Activated CD4-positive, alpha-beta T cell treated with anti-CD3 and anti-CD28 coated beads, Interleukin-2, amount 50 U/mL, for 1 hour (primary cell): ENCODE measurements around the gene WBP1.
"Not testable (repeated sequence)": the region's sequence is repeated elsewhere in the genome, so short reads cannot be mapped to it uniquely, and the experiment has no call there.

Experiments
- DNase-seq: peaks from one replicate; pipeline ENCODE4 v3.0.0-alpha.2; 2020

Gene WBP1

DNA sequence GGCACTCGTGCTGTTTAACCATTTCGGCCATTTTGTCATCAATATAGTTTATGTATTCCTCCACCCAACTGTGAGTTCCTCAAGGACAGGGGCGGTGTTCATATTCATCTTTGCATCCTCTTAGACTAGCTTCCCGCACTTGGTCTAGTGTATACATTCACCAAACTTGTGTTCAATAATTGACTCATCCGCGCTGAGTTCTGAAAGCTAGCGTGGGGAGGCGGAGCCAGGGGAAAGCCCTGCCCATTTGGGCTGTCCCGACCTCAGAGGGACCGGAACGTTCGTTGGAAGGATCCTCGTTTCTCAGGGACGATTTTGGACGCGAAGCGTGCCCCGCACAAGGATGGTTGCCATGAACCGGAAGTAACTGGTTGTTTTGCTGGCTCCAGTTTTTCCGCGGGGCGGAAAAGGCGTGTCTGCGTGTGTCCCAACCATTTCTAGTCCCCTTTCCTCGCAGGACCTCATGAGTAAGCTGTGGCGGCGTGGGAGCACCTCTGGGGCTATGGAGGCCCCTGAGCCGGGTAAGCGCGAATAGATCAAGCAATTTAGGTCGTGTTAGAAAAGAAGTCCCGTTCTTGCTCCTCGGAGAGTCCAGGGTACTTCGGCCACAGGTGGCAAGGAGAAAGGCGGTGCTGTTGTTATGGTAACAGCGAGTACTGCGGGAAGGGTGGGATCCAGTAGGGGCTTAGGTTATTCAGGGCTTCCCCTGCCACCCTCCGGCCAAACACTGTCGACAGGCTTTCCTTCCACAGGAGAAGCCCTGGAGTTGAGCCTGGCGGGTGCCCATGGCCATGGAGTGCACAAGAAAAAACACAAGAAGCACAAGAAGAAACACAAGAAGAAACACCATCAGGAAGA, 3.4 kb upstream of the WBP1 start, which contains the start of gene INO80B:
TSS of gene INO80B (plus strand) at position 434 of the 858 bp plus-strand sequence. CDS start at position 464, 30 bp downstream.
- DNase-seq: peak; percentile 96

DNA sequence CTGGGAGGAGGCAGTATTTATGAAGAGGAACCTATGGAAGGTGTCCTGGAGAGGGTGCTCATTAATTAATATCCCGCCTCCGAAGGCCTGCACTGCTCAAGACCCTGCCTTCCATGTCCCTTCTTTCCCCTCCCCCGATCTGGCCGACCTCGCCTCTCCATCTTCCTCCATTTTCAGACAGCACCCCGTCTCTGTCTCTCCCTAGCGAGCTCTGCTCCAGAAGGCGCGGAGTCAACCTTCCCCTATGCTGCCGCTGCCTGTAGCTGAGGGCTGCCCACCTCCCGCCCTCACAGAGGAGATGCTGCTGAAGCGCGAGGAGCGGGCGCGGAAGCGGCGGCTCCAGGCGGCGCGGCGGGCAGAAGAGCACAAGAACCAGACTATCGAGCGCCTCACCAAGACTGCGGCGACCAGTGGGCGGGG, 1.1 kb upstream of the WBP1 start:
- DNase-seq: no peak

DNA sequence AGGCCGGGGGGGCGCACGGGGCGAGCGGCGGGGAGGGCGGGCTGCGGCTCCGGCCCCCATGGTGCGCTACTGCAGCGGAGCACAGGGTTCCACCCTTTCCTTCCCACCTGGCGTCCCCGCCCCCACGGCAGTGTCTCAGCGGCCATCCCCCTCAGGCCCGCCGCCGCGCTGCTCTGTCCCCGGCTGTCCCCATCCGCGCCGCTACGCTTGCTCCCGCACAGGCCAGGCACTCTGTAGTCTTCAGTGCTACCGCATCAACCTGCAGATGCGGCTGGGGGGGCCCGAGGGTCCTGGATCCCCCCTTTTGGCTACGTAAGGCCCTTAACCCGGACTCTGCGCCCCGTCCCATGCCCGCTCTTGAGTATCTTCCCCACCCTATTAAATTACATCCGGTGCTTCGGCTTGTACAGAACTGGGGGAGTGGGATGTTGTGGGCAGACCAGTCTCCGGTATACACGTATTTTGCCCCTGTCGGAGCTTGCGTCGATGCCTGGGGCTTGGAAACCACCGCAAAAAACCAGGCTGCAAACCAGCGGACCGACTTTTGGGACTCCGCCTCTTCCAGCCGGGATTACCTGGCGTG, 598 bp upstream of the WBP1 start:
- DNase-seq: peak; percentile 79

DNA sequence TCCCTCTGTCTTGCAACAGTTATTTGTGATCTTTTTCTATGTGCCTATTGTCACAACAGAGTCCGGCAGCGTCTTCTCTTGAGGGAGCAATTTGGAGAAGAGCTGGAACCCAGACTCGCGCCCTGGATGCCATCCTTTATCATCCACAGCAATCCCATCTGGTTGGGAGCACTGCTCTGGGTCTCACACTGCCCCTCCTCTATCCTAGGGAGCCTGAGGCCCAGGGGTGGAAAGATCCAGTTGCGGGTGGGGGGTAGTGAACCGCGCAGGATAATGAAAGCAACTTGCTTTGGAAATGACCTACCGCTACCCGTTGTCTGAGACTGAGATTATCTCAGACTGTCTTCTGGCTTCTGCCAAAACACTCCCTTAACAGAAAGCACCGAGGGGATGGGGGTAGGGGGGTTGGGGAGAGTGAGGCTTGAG, 713 bp downstream of the WBP1 start:
- DNase-seq: no peak

DNA sequence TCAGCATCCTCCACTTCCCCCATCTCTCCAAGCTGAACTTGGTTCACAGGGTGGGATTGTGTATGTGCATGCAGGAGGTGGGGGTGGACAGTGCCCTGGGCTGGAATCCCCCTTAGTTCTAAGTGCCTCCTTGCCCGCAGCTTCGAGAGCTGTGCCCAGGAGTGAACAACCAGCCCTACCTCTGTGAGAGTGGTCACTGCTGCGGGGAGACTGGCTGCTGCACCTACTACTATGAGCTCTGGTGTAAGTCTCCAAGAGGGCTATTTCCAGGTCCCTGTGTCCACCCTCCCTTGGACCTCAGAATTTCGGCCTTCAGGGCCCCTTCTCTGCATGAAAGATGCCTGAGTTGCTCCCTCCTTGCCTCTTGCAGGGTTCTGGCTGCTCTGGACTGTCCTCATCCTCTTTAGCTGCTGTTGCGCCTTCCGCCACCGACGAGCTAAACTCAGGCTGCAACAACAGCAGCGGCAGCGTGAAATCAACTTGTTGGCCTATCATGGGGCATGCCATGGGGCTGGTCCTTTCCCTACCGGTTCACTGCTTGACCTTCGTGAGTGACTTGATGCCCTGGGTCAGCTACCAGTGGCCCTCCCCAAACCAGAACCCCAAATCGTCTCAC, 1.4 kb downstream of the WBP1 start:
- DNase-seq: not testable (repeated sequence)

DNA sequence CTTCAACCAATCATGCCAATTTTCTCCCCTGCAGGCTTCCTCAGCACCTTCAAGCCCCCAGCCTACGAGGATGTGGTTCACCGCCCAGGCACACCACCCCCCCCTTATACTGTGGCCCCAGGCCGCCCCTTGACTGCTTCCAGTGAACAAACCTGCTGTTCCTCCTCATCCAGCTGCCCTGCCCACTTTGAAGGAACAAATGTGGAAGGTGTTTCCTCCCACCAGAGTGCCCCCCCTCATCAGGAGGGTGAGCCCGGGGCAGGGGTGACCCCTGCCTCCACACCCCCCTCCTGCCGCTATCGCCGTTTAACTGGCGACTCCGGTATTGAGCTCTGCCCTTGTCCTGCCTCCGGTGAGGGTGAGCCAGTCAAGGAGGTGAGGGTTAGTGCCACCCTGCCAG, 1.9 kb downstream of the WBP1 start:
- DNase-seq: not testable (repeated sequence)

DNA sequence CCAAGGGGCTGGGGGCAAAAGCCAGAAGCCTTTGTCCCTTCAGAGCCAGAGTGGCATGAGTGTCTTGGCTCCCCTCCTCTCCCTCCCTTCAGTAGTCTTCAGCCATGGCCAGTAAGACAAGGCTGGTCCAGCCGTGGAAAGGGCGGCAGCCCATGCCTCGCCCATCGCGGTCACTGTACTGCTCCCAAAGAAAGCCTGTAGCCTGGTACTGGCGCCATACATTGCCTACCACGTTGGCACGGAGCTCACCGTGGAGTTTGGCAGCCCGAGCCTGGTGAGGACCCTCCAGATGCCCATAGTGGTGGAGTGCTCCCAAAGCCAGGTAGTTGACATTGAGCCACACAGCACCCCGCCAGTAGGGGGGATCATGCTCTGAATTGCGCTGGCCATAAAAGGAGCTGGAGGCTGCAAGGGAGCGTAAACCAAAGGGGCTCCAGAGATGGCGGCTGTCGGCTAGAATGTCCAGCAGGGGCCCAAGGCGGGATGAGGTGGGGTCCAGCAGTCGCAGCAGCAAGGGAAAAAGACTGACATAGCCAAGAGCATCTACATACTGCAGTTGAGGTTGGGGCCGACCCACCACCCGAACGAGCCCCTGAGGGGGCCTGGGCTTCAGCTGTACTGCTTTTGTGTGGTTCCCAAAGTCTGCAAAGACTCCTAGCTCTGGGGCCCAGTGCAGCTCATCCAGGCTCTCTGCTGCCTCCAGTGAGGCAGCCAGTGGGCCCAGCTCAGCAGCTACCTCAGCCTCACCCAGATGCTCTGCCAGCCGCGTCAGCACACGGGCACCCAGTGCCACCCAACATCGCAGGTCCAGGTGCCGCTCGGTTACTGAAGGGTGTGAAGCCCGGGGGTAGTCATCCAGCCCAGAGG, 3.2 kb downstream of the WBP1 start:
- DNase-seq: no peak

DNA sequence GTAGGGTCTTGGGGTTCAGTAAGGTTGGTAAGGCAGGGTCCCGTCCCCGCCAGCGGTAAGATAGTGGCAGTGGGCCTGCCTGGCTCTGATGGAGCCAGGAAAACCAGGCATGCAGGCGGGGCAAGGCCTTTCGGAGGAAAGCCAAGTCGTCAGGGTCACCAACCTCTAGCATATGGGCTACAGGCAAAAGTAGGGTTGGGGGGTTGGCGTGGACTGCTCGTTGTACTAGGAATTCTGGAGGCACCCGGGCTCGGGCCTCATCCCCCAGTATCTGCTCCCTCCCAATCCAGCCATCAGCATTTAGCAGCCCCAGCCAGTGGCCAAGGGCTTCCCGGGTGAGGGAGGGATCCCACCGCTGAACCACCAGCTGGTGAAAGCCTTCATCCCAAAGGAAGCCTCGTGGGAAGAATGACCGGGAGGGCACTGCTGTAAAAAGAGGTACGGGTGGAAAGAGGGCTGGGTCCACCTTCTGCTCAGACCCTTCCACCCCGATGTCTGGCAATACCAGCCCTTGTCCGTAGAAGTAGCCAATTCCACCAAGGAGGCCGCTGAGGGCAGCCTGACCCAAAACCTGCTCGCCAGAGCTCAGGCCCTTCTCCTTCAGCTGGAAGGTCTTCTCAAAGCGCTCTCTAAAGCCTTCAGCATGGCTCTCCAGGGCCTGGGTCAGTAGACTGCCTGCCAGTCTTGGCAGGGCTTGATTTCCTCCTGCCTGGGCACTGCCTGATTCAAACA, 4.0 kb downstream of the WBP1 start:
- DNase-seq: no peak

DNA sequence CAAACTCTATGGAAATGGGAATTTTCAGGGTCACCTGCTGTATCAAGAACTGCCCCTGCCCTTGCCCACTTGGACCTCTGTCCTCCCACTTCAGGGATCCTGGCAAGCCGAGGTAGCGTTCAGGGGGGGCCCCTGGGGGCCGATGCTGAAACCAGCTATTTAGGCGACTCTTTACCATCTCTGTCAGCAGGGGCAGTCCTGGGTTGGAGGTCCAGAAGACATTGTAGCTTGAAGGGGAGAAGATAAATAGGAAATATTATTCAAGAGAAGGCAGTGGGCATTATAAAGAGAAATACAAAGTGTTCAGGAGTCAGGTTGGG, 4.5 kb downstream of the WBP1 start:
- no peak for DNase-seq

DNA sequence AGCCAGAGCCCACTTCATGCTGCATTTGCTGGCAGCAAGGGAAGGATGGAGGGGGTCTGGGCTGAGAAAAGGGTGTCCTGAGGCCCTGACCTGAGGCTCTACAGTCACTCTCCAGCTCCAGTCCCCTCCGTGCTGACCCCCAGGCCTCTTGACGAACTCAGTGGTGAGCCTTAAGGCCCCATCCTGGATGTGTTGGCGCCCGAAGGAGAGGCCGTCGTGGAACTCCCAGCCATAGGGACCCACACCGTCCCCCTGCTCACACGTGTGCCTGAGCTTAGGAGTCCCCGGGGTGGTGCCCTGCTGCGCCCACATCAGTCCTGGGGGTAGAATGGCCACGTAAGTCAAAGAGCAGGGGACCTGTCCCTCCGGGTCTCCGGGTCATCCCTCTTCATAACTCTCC, 6.2 kb downstream of the WBP1 start:
- DNase-seq: no peak

DNA sequence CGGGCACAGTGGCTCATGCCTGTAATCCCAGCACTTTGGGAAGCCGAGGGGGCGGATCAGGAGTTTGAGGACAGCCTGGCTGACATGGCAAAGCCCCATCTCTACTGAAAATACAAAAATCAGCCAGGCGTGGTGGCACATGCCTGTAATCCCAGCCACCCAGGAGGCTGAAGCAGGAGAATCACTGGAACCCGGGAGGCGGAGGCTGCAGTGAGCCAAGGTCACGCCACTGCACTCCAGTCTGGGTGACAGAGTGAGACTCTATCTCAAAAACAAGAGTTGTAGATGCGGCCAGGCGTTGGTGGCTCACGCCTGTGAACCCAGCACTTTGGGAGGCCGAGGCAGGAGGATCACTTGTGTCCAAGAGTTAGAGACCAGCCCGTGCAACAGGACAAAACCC, 12.5 kb downstream of the WBP1 start:
- not testable (repeated sequence) for DNase-seq

DNA sequence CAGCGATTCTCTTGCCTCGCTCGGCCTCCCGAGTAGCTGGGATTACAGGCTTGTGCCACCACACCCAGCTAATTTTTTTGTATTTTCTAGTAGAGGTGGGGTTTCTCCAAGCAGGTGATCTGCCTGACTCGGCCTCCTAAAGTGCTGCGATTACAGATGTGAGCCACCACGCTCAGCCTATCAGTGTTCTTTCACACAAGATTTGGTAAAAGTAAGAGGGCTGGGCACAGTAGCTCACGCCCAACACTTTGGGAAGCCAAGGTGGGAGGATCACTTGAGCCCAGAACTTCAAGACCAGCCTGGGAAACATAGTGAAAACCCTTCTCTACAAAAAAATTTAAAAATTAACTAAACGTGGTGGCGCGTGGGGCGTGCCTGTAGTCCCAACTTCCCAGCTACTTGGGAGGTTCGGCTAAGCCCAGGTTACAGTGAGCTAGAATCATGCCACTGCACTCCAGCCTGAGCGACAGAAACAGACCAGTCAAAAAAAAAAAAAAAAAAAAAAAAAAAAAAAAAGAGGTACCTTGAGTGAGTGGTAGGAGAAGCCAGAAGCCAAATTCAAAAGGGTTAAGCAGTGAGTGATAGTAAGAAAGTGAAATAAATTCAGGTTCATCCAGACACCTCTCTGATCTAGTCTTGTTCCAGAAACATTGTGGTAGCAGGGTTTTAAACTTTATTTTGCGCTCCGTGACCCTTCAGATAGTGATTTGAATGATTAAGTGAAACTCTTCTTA, 13.3 kb downstream of the WBP1 start:
- DNase-seq: no peak

DNA sequence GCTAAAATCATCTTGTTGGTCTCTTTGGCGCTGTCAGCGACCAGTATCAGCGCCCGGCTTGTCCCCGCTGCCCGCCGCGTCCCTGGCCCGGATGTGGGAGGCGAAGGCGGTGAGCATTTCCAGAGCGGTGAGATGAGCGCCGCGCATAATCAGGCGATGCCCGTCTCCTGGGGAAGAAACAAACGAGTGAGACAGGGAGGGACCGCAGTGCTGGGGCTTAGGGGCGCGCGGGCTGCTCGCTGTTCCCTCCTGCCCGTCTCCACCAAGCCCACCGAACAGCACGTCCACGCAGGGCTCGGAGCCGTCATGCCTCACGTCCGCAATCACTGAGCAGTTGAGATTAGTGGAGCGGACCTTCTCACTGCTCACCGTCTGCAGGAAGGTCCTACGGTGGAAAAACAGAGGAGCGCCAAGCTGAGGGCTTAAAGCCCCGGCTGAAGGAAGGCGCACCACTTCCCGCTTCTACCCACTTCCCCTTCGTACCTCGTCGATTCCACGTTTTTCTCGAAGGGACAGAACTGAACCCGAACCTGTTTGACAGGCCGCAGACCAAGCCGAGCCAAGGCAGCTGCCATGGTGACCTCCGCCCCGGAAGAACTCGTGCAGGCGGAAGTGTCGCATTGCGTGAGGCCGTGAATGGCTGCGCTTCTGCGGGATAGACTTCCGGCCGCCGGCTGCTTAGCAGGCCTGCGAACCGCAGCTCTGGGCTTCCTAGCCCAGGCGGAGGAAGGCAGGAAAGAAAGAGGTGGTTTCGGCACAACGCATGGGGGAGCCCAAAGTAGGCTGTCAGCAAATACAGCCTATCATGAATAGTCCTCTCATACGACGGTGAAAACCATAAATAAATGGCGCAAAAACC, 14.1 kb downstream of the WBP1 start, which contains the start of gene MRPL53:
TSS of gene MRPL53 (minus strand) at position 595 of the 859 bp plus-strand sequence. CDS start at position 575, 20 bp downstream.
- DNase-seq: peak; percentile 98

DNA sequence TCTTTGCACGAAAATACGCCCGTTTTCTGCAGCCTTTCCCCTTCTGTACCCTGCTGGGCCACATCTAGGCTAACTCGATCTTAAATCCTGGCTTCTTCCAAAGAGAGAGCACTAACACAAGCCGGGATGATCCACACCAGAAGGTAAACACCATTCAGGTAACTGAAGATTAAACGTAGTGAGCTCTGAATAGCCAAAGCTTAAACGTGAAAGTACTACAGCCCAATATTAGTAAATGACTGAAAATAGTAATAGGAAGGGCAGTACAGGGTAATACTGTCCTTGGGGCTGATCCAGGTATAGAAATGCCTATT, 14.7 kb downstream of the WBP1 start:
- DNase-seq: no peak

DNA sequence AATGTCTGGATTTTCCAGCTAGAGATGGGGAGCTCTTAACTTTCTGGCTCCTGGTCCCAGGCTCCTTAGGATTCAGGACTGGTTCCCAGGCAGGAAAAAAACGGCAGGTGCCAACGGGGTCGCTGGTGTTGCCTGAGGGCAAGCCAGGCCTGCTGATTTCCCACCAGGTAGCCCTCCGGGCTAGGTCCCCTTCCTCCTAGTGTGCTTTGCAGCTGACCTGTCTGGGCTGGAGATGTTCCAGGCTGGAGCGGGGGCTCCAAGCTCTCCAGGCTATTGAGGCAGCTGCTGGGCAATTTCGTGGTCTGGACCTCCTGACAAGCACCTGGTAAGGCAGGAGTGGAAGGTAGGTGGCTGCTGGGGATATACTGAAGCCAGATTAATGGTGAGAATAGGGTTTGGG, 16.2 kb downstream of the WBP1 start:
- DNase-seq: no peak

DNA sequence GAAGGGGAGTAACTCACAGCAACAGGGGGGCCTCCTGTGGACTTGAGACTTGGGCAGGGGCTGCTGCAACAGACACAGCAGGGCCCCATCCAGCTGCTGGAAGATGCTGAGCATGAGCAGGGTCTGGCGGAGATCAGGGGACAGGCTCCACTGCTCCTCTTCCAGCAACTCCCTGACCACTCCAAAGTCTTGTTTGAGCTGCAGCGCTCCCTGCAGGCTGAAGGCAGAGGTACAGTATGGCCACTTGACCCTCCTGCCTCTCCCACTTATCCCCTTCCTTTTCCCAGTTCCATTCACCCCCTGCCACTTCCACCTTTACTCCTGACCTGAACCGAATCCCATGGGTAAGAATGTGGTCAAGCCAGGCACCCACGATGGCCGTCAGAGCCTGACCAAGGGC, 16.7 kb downstream of the WBP1 start:
- no peak for DNase-seq

DNA sequence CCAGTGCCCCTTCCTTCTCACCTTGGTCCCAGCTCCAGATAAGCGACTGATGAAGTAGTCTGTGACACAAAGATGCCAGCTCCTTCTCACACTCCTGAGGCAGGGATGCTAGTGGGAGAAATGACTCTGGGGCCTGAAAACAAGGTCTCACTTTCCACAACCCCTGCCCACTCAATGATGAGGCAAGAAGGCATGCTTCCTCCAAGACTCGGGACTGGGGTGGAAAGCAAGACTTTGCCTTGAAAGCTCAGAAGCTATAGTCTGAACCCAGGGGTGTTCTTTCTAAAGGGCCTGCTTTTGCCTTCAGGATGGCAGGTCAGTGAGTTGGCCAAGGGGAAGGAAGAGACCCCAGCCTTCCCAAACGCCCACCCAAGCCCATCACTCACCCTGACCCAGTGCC, 23.2 kb downstream of the WBP1 start:
- DNase-seq: no peak

DNA sequence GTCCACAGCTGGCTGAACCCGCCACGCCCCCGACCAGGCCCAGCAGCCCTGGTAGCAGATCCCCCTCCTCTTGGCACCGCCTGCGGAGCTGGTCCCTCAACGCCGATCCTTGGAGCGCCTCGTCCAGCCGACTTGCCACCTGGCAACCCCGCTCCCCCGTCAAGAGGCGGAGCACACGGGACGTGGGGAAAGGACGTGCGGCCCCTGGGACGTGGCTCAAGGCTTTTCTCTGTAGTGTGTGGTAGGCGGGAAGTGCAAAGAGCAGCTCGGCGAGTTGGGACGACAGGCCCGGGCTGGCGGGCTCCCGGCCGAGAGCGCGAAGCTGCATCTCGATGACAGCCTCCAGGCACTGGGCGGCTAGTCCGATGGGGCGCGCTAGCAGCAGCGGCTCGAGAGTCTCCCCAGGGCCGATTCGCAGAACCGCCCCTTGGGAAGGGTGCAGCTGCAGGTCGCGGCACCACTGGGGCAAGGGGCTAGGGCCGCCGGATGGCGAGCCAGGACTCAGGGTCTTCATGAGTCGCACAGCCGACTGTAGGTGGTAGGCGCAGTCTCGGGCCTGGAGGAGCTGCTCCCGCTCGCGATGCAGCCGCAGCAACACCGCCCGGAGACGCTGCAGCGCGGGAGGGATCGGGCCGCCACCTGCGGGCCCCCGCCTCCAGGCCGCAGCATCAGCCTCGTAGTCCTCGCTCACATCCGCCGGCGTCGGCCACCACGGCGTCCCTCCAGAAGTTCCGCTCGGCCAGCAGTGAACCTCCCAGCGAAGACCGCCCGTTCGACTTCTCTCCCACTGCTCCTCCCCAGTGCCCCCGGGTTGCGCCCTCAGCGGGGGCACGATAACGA, 23.9 kb downstream of the WBP1 start:
- DNase-seq: peak; percentile 42

DNA sequence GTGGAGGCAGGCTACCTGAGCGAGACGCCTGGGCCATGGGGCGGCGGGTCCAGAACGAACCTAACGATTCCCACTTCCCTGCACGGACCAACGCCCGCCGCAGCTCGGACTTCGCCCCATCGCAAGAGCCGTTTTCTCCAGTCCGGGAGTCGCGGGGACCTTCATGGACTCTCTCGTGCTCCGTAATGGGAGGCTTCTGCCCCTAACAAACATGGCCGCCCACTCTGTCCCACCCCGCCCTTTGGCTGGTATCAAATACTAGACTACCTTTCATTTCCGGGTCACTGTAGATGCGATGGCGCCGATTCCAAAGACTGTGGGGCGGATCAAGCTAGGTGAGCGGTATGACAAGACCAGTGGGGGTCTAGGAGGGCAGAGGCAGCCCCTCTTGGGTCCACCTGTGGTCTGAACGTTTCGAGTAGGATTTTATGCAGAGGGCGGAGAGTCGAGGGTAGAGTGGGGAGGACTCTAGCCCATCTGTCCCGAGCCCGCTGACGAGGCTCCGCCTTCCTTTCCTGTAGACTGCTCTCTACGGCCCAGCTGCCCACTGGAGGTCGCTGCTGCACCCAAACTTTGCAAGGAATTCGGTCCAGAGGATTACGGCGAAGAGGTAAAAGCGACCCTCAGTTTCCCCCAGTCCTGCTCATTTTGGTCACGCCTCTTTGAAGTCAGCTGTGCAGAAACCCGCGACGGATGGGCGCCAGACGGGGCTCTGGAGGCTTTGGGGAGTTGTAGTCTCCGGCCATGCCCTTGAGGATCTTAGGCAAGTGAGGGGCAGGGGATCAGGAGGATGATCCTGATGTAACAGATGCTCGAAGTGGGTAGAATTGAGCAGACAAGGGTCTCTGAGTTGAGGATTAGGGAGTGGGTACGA, 24.8 kb downstream of the WBP1 start, which contains the start of the genes CCDC142 and TTC31:
TSS of gene CCDC142 (minus strand) at position 198 of the 874 bp plus-strand sequence. CDS start at position 37, 161 bp downstream.
TSS of gene TTC31 (plus strand) at position 281 of the 874 bp plus-strand sequence. CDS start at position 296, 15 bp downstream.
- peak; percentile 91 for DNase-seq
